HepG2 (cell line): Measurements from ENCODE around the gene GRB2. TPM values are rescaled to one million over a fixed set of nuclear protein-coding genes. Genes with fewer than 3 reads are reported as not detected.
A peak's percentile ranks its signal among the peaks of the same experiment; 100 is the strongest.

Experiments used
- ATAD3A ChIP-seq: sonication (generic); formaldehyde crosslinking; IDR thresholded peaks from 2 replicates; pipeline ENCODE4 v1.4.0; 2020; ENCODE audit warnings: missing genetic modification reagents
- CAMTA2 ChIP-seq: sonication (generic); formaldehyde crosslinking; IDR thresholded peaks from 2 replicates; pipeline ENCODE4 v1.4.0; 2020; ENCODE audit warnings: mild to moderate bottlenecking, missing genetic modification reagents, borderline replicate concordance
- CHCHD3 ChIP-seq: sonication (generic); formaldehyde crosslinking; IDR thresholded peaks from 2 replicates; pipeline ENCODE4 v1.8.0; 2022; ENCODE audit warnings: mild to moderate bottlenecking, missing genetic modification reagents, moderate library complexity
- EP300 ChIP-seq, 3 experiments: sonication (generic) in 1 of 3; formaldehyde crosslinking in 1 of 3; IDR thresholded peaks; 2 replicates each; pipeline versions ENCODE4 v1.5.1 to v1.6.1; 2011 to 2020; ENCODE audit warnings: low read depth in 2 of 3, low read length in 2 of 3, borderline replicate concordance in 1 of 3, improper control_type of control experiment in 1 of 3, mild to moderate bottlenecking in 1 of 3, missing genetic modification reagents in 1 of 3, moderate library complexity in 1 of 3
- FLYWCH1 ChIP-seq: sonication (generic); formaldehyde crosslinking; IDR thresholded peaks from 2 replicates; pipeline ENCODE4 v1.8.1; 2023; ENCODE audit warnings: mild to moderate bottlenecking, missing genetic modification reagents
- GFI1 ChIP-seq: sonication (generic); formaldehyde crosslinking; IDR thresholded peaks from 2 replicates; pipeline ENCODE4 v1.5.0; 2020; ENCODE audit warnings: missing genetic modification reagents, mild to moderate bottlenecking, borderline replicate concordance
- HMGA1 ChIP-seq: sonication (generic); formaldehyde crosslinking; conservative IDR thresholded peaks from 2 replicates; pipeline ENCODE4 v1.4.0; 2020; ENCODE audit warnings: missing genetic modification reagents
- JDP2 ChIP-seq: sonication (generic); formaldehyde crosslinking; IDR thresholded peaks from 2 replicates; pipeline ENCODE4 v1.8.1; 2022; ENCODE audit warnings: missing genetic modification reagents, borderline replicate concordance
- NCOA2 ChIP-seq: sonication (generic); formaldehyde crosslinking; IDR thresholded peaks from 2 replicates; pipeline ENCODE4 v1.8.0; 2022; ENCODE audit warnings: inconsistent platforms
- NFE2L1 ChIP-seq: sonication (generic); formaldehyde crosslinking; IDR thresholded peaks from 2 replicates; pipeline ENCODE4 v1.4.0; 2020; ENCODE audit warnings: missing genetic modification reagents, mild to moderate bottlenecking, borderline replicate concordance
- SETDB1 ChIP-seq: sonication (generic); formaldehyde crosslinking; IDR thresholded peaks from 2 replicates; pipeline ENCODE4 v1.5.1; 2020; ENCODE audit warnings: missing genetic modification reagents, mild to moderate bottlenecking, borderline replicate concordance
- SIN3B ChIP-seq: fragments of 150-350 bp; IDR thresholded peaks from 2 replicates; pipeline ENCODE4 v1.6.1; 2014; ENCODE audit warnings: low read length
- SUZ12 ChIP-seq: fragments of 150-350 bp; IDR thresholded peaks from 2 replicates; pipeline ENCODE4 v1.6.1; 2014; ENCODE audit warnings: low read depth, low read length
- TAF15 ChIP-seq: fragments of 200-400 bp; formaldehyde crosslinking; IDR thresholded peaks from one replicate; pipeline ENCODE4 v1.6.1; 2018; ENCODE audit warnings: mild to moderate bottlenecking, low read depth, low read length; ENCODE audit not compliant: poor library complexity, severe bottlenecking
- TRIM22 ChIP-seq: fragments of 450-650 bp; IDR thresholded peaks from 2 replicates; pipeline ENCODE4 v1.6.1; 2017
- UBTF ChIP-seq: sonication (generic); formaldehyde crosslinking; IDR thresholded peaks from 2 replicates; pipeline ENCODE4 v1.4.0; 2020; ENCODE audit warnings: mild to moderate bottlenecking, missing genetic modification reagents
- ZFP1 ChIP-seq: IDR thresholded peaks from 2 replicates; pipeline ENCODE4 v1.6.1; 2016
- ZNF234 ChIP-seq: sonication (generic); formaldehyde crosslinking; conservative IDR thresholded peaks from 2 replicates; pipeline ENCODE4 v1.5.1; 2020; ENCODE audit warnings: mild to moderate bottlenecking, missing genetic modification reagents
- ZNF264 ChIP-seq: sonication (generic); formaldehyde crosslinking; IDR thresholded peaks from 2 replicates; pipeline ENCODE4 v1.4.0; 2020; ENCODE audit warnings: missing genetic modification reagents
- ZNF30 ChIP-seq: sonication (generic); formaldehyde crosslinking; IDR thresholded peaks from 2 replicates; pipeline ENCODE4 v1.5.0; 2020; ENCODE audit warnings: mild to moderate bottlenecking, missing genetic modification reagents
- ZNF317 ChIP-seq: sonication (generic); formaldehyde crosslinking; IDR thresholded peaks from 2 replicates; pipeline ENCODE4 v1.5.0; 2020; ENCODE audit warnings: mild to moderate bottlenecking, missing genetic modification reagents
- ZNF350 ChIP-seq: sonication (generic); formaldehyde crosslinking; IDR thresholded peaks from 2 replicates; pipeline ENCODE4 v1.4.0; 2020; ENCODE audit warnings: mild to moderate bottlenecking, low read depth, missing genetic modification reagents, borderline replicate concordance
- ZNF430 ChIP-seq: sonication (generic); formaldehyde crosslinking; IDR thresholded peaks from 2 replicates; pipeline ENCODE4 v1.9.0; 2021; ENCODE audit warnings: mild to moderate bottlenecking, missing genetic modification reagents
- ZNF580 ChIP-seq: IDR thresholded peaks from 2 replicates; pipeline ENCODE4 v1.6.1; 2016; ENCODE audit warnings: low read depth, borderline replicate concordance
- ZNF614 ChIP-seq: IDR thresholded peaks from 2 replicates; pipeline ENCODE4 v1.6.1; 2018; ENCODE audit warnings: missing biosample characterization, missing genetic modification reagents, inconsistent platforms, borderline replicate concordance
- ZNF629 ChIP-seq: sonication (generic); formaldehyde crosslinking; conservative IDR thresholded peaks from 2 replicates; pipeline ENCODE4 v1.5.0; 2020; ENCODE audit warnings: missing genetic modification reagents
- ZNF652 ChIP-seq: IDR thresholded peaks from 2 replicates; pipeline ENCODE4 v1.6.1; 2016; ENCODE audit warnings: low read depth, borderline replicate concordance
- ZNF75D ChIP-seq: sonication (generic); formaldehyde crosslinking; IDR thresholded peaks from 2 replicates; pipeline ENCODE4 v1.8.1; 2023; ENCODE audit warnings: missing genetic modification reagents, mild to moderate bottlenecking, borderline replicate concordance
- polyA plus RNA-seq, 8 experiments: library from polyadenylated mRNA; depleted of rRNA in 3 of 8; stranded (reverse) in 7 of 8; unstranded in 1 of 8; fragments of >200 nt; fragmentation: Illumina TruSeq in 4 of 8; extraction: Trizol in 4 of 8; gene quantifications; 2 replicates each; pipeline versions ENCODE4 v1.2.1 to v1.2.3, GENCODE V29; 2011 to 2016; ENCODE audit warnings: low read depth in 4 of 8, missing spikeins in 1 of 8, mixed read lengths in 1 of 8; ENCODE audit not compliant: insufficient read depth in 1 of 8
- total RNA-seq, 5 experiments: library from RNA; depleted of rRNA; stranded (reverse); fragments of >200 nt; fragmentation: Illumina TruSeq; extraction: Trizol; gene quantifications; 2 replicates each; pipeline ENCODE4 v1.2.3, GENCODE V29; 2016; ENCODE audit warnings: low read depth in 1 of 5

GRB2 gene
- total and polyA plus RNA-seq, 2 of the 13 experiments (the other 11 are each of a cell fraction or from before 2014, with no cell fraction given): 84.6 to 92.3 TPM

- TF ChIP-seq GFI1 (CRISPR knock-in tag): peak; percentile 69; the same call in 1 of the 2 replicates
- TF ChIP-seq ZNF234 (CRISPR knock-in tag): no peak
- no peak for TF ChIP-seq FLYWCH1 (CRISPR knock-in tag)
- 0 out of 2 replicates have a peak, but pooled peaks have one; percentile 15 for TF ChIP-seq ZNF264 (CRISPR knock-in tag)
- peak; percentile 78 for TF ChIP-seq ZNF317 (CRISPR knock-in tag)
- peak; percentile 94 for TF ChIP-seq UBTF
- TF ChIP-seq TAF15: peak; percentile 85
- peak; percentile 59; the same call in 1 of the 2 replicates for TF ChIP-seq NCOA2 (CRISPR knock-in tag)
- TF ChIP-seq ZFP1 (CRISPR knock-in tag): peak; percentile 56; the same call in 1 of the 2 replicates
- TF ChIP-seq JDP2 (CRISPR knock-in tag): no peak
- no peak for TF ChIP-seq NFE2L1 (CRISPR knock-in tag)
- TF ChIP-seq ATAD3A: no peak
- TF ChIP-seq ZNF629: no peak
- peak; percentile 89 for TF ChIP-seq SUZ12
- no peak for TF ChIP-seq TRIM22
- TF ChIP-seq ZNF652 (CRISPR knock-in tag): no peak
- TF ChIP-seq ZNF580 (CRISPR knock-in tag): peak; percentile 93; the same call in 1 of the 2 replicates
- no peak for TF ChIP-seq ZNF75D
- no peak for TF ChIP-seq SETDB1 (CRISPR knock-in tag)
- 0 out of 2 replicates have a peak, but pooled peaks have one; percentile 67 for TF ChIP-seq SIN3B
- TF ChIP-seq ZNF430: peak; percentile 71; the same call in 1 of the 2 replicates
- no peak for TF ChIP-seq ZNF30 (CRISPR knock-in tag)
- TF ChIP-seq CAMTA2 (CRISPR knock-in tag): peak; percentile 96; the same call in 1 of the 2 replicates
- no peak for TF ChIP-seq HMGA1 (CRISPR knock-in tag)
- peak; percentile 98 for TF ChIP-seq ZNF350 (CRISPR knock-in tag)
- no peak for TF ChIP-seq EP300 (IDR thresholded peaks at IDR 0.05; ENCODE audit: low read depth in 2 of 2, low read length in 2 of 2)
- TF ChIP-seq EP300 (CRISPR knock-in tag; IDR thresholded peaks at IDR 0.05; ENCODE audit: borderline replicate concordance): no peak
- no peak for TF ChIP-seq CHCHD3 (CRISPR knock-in tag)
- peak; percentile 95; the same call in 1 of the 2 replicates for TF ChIP-seq ZNF614 (CRISPR knock-in tag)
Observed at GRCh38 chr17:75289115-75289831, 116.2 kb downstream of the GRB2 start, which contains the start of gene SLC25A19 (continued).
